Lower leg skin (tissue), 4 donors: ENCODE measurements around the gene ENDOV. TPM values are rescaled to one million over a fixed set of nuclear protein-coding genes. Genes with fewer than 3 reads are reported as not detected.

Source experiments
- DNase-seq, 2 donors: peaks; one replicate each; pipeline ENCODE4 v3.0.0-alpha.2; 2019; ENCODE audit warnings: low spot score in 2 of 2
- H3K4me3 ChIP-seq: fragments of 200-600 bp; sonication (generic); 2 replicates; pipeline ENCODE4 v1.5.1; 2017; ENCODE audit warnings: mild to moderate bottlenecking, low read depth; ENCODE audit not compliant: poor library complexity, severe bottlenecking
- POLR2A ChIP-seq, 2 donors: fragments of 450-650 bp; IDR thresholded peaks; one replicate each; pipeline ENCODE4 v1.6.1; 2016 to 2017; ENCODE audit warnings: antibody characterized with exemption in 2 of 2, mild to moderate bottlenecking in 1 of 2, moderate library complexity in 1 of 2
- WGBS, 2 donors: methylation state at CpG; one replicate each; pipeline ENCODE4 v1.1.5; 2018; 5-methylcytosine and 5-hydroxymethylcytosine counted together
- intact Hi-C: fragments of 100-400 bp; cut with DNase I; formaldehyde crosslinking; loops from one replicate; pipeline ENCODE4 v1.15.0; 2023; ENCODE audit warnings: low total_unique reads
- total RNA-seq, 4 donors: library from RNA; depleted of rRNA; stranded (reverse); fragments of >200 nt; gene quantifications; one replicate each; pipeline ENCODE4 v1.1.0, GENCODE V29; 2016
- TF ChIP-seq, protein P1 (sequence below), 3 donors: fragments of 450-650 bp; IDR thresholded peaks; one replicate each; pipeline ENCODE4 v1.5.1; 2016; ENCODE audit warnings: antibody characterized with exemption in 3 of 3, mild to moderate bottlenecking in 3 of 3, moderate library complexity in 2 of 3

Gene ENDOV
- total RNA-seq, 4 donors from 2014 or later = 13.7 to 26.8 (median 21.3) TPM

DNA sequence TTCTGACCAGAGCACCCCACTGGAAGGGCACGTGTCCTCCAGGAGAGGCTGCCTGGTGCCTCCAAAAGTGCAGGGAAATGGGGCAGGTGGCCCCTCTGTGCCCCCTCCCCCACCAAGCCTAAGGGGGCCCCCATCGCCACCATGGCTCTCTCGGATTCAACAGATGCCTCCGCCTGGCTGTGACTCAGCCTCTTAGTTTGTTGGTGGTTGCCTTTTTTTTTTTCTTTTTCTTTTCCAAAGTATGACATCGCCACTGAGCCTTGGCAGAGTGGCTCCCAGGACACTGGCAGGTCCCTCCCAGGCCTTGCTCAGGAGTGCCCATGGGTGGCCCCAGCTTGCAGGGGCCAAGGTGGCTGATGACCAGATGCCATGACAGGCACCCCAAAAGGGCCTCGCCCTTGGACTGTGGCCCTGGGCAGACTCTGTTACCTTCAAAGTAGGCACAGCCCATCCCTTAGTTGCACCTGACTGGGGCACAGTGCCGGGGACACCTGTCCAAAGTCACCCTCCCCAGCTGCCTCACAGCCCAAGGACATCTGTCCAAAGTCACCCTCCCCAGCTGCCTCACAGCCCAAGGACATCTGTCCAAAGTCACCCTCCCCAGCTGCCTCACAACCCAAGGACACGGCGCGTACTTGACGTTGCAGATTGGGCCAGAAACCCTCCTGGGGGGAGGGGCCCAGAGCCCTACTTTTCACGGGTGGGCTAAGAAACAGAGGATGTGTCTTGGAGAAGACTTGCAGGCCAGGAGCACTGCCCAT lies 31.9 kb downstream of the ENDOV start:
- intact Hi-C loops = loop anchor here (5.0 kb wide), 1 partner anchor 1820 kb away; no protein-coding TSS in a partner anchor
- no peak for DNase-seq
- H3K4me3 ChIP-seq = no peak overlapping the region
- 62 to 71% methylated on average over 12 of the region's 12 CpGs for WGBS, 2 donors
- TF ChIP-seq, protein P1, sequence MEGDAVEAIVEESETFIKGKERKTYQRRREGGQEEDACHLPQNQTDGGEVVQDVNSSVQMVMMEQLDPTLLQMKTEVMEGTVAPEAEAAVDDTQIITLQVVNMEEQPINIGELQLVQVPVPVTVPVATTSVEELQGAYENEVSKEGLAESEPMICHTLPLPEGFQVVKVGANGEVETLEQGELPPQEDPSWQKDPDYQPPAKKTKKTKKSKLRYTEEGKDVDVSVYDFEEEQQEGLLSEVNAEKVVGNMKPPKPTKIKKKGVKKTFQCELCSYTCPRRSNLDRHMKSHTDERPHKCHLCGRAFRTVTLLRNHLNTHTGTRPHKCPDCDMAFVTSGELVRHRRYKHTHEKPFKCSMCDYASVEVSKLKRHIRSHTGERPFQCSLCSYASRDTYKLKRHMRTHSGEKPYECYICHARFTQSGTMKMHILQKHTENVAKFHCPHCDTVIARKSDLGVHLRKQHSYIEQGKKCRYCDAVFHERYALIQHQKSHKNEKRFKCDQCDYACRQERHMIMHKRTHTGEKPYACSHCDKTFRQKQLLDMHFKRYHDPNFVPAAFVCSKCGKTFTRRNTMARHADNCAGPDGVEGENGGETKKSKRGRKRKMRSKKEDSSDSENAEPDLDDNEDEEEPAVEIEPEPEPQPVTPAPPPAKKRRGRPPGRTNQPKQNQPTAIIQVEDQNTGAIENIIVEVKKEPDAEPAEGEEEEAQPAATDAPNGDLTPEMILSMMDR (IDR thresholded peaks at IDR 0.05) = no peak
- TF ChIP-seq POLR2A (IDR thresholded peaks at IDR 0.05) = no peak

DNA sequence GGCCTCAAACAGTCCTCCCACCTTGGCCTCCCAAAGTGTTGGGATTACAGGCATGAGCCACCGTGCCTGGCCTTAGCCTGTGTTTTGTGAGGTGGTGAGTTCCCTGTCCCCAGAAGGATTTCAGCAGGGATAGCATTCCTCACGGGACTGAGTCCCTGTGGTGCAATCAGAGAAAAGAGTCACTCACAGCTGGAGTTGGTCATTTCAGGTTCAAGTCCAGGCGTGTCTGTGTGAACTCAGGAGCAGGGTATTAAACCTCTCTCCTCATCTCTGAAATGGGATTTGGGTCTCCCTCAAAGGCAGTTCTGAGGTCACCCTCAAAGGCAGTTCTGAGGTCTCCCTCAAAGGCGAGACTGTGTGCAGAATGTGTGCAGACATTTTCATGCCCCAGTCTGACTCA lies 32.8 kb downstream of the ENDOV start:
- no peak overlapping the region for H3K4me3 ChIP-seq
- TF ChIP-seq, protein P1 (IDR thresholded peaks at IDR 0.05) = no peak
- no peak for TF ChIP-seq POLR2A (IDR thresholded peaks at IDR 0.05)
- no peak for DNase-seq
- 77 to 89% methylated on average over 4 of the region's 4 CpGs for WGBS, 2 donors
- intact Hi-C loops = loop anchor here (5.0 kb wide), 1 partner anchor 1820 kb away; no protein-coding TSS in a partner anchor

DNA sequence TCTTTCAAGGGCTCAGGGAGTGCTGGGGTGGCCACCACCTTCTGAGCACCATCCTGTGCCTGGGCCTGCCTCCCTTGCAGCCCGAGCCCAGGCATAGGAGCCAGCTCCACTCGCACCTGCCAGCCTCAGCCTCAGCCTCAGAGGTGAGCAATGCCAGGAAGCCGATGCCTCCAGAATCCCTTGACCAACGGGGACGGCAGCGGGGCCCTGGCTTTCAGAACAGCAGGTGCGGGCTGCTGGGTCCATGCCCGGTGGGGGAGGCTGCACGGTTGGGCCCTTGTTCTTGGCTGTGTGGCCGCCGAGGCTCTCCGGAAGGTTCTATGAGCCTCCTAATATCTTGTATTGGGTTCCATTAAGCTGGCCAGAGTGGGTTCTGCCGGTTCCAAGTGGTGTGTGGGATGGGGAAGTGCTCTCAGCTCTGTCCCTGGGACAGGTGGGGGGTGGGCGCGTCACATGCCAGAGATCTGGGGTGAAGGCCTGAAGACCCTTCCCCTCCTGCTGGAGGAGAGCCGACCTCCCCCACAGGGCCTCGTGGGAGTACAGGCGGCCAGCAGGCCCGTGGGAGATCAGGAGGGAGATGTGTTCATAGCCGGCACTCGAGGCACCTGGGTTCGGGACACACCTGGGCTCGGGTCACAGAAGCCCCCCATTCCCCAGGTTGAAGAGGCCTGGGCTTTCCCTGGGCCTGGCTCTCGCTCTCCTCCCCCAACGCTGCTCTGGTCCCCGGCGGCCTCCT lies 34.4 kb downstream of the ENDOV start:
- intact Hi-C loops = loop anchor here (5.0 kb wide), 1 partner anchor 1818 kb away; no protein-coding TSS in a partner anchor
- no peak overlapping the region for H3K4me3 ChIP-seq
- 86 to 88% methylated on average over 15 to 23 of the region's 27 CpGs for WGBS, 2 donors
- no peak for DNase-seq
- TF ChIP-seq, protein P1 (IDR thresholded peaks at IDR 0.05) = no peak
- no peak for TF ChIP-seq POLR2A (IDR thresholded peaks at IDR 0.05)

DNA sequence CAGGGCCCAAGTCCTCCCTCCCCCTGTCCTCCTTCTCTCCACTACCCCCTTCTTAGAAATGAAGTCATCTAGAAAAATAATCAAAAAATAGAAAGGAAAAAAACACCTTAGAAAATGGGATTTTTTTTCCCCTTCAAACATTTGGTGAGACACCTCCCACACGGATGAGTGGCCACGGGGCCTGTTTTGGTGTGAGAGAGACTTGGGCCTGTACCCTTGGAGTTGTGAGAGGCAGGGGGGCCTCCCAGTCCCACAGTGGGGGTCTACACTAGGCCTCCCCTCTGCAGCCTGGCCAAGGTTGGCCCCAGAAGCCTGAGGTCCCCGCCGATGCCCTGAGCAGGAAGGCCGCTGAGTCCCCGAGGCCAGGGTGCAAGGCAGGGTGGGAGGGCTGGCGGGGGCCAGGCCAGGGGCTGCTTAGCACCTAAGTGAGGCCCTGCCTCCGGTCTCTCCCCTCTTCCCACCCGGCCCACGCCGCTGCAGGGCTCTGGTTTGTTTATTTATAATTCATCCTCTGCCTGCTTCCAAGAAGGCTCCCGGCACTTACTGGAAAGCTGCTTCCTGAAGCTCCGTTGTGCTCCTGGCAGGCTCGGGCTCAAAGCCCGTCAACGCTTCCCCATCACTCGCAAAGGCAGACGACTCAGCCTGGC lies 35.1 kb downstream of the ENDOV start:
- WGBS, 2 donors = 46 to 67% methylated on average over 18 of the region's 18 CpGs
- TF ChIP-seq, protein P1 (IDR thresholded peaks at IDR 0.05) = no peak
- TF ChIP-seq POLR2A (IDR thresholded peaks at IDR 0.05) = no peak
- H3K4me3 ChIP-seq = no peak overlapping the region
- no peak for DNase-seq
- intact Hi-C loops = loop anchor here (2.0 to 5.0 kb wide), 2 partner anchors 55 to 1817 kb away; no protein-coding TSS in a partner anchor

DNA sequence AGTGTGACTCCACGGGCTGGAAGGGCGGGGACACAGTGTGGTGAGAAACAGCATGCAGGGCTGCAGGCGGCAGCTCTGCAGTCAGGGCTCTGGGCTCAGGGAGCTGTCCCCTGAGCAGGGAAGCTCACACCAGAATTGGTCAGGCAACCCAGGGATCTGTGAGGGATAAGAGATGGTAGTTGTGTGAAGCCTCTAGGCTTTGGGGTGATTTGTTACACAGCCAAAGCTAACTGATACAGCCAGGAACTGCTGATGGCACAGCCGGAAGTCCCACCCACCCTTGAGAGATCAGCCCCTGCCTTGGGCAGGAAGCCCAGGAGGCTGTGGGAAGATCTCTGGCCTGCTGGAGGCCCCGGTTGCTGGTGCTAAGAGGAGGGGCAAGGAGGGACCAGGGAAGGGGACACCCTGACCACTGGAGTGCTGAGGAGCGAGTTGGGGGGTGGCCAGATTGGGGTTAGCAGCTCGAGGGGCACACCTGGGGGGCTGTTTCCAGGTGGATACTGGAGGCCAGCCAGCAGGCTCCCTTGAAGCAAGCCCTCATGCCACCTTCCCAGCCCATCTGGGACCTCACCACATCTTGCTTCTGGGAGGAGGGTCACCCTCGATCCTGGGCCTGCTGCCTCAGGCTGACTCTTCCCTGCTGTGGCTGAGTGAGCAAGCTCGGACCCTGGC lies 36.3 kb downstream of the ENDOV start:
- DNase-seq = no peak
- TF ChIP-seq, protein P1 (IDR thresholded peaks at IDR 0.05) = no peak
- TF ChIP-seq POLR2A (IDR thresholded peaks at IDR 0.05) = no peak
- no peak overlapping the region for H3K4me3 ChIP-seq
- WGBS, 2 donors = 81 to 82% methylated on average over 9 of the region's 9 CpGs
- intact Hi-C loops = loop anchor here (2.0 kb wide), 1 partner anchor 56 kb away; no protein-coding TSS in a partner anchor
